CMK (cell line): Measurements from ENCODE around the gene AGAP1.

ENCODE experiments used
- DNase-seq: peaks from one replicate; pipeline ENCODE4 v3.0.0-alpha.2; 2010; ENCODE audit warnings: low read depth

Gene AGAP1

DNA sequence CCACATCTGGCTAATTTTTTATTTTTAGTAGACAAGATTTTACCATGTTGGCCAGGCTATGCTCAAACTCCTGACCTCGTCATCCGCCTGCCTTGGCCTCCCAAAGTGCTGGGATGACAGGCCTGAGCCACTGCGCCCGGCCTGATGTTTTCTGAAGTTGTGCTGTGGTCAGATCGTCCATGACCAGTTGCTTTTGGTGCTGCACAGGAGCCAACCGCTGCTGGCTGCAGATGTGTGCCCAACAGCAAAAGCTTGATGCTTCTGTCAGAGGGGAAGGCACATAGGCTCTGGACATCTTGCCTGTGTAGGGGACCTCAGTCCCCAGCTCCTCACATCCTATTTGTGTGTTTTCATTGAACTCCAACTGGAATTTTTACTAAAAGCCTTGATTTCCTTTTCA, 218.3 kb downstream of the AGAP1 start:
- DNase-seq, result no peak

DNA sequence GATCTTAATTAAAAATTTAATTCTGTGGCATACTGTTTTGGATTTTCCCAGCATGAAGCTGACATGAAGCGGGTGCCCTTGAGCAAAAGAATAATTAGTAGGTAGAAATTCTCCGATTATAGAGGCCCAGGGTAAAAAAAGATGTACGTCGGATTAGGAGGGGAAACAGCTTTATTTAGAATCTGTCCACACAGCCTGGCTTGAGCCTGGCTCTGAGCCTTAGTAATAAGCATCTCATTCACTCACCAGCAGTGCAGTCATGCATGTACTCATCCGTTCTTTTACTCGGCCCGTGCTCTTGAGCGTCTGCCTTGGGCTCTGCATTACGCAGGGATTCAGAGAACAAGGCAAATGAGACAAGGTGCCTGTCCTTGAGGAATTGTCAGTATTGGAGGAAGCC, 219.3 kb downstream of the AGAP1 start:
- no peak for DNase-seq

GRCh38 chr2:235715601-235716000, 221.8 kb downstream of the AGAP1 start:
- DNase-seq, result no peak

DNA sequence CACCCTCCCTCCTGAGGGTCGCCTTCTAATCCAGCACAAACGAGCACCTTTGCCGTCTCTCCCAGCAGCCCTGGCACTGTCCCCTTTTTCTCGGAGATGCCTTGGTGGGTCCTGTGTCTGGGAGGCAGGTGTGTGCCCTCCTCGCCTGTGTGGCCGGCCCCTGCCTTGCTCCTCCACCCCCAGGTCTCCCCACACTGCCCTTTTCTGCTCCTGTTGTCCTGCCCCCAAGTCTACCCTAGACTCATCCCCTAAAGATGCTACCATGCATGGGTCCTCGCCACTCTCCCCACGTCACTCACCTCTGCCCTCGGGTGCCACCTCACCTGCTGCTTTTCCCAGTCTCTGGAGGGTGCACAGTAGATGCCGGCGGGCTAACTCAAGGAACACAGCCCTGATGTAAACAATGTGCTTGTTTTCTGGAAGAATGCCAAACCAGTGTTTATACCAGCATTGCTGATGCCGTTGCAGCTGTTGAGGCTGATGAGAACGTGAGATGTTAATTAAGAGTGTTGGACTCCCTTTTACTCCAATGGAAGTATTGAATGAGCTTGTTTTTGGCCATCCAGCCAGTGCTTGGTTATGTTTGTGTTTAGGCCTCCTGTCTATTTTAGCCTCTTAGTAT, 223.1 kb downstream of the AGAP1 start:
- DNase-seq, result no peak

DNA sequence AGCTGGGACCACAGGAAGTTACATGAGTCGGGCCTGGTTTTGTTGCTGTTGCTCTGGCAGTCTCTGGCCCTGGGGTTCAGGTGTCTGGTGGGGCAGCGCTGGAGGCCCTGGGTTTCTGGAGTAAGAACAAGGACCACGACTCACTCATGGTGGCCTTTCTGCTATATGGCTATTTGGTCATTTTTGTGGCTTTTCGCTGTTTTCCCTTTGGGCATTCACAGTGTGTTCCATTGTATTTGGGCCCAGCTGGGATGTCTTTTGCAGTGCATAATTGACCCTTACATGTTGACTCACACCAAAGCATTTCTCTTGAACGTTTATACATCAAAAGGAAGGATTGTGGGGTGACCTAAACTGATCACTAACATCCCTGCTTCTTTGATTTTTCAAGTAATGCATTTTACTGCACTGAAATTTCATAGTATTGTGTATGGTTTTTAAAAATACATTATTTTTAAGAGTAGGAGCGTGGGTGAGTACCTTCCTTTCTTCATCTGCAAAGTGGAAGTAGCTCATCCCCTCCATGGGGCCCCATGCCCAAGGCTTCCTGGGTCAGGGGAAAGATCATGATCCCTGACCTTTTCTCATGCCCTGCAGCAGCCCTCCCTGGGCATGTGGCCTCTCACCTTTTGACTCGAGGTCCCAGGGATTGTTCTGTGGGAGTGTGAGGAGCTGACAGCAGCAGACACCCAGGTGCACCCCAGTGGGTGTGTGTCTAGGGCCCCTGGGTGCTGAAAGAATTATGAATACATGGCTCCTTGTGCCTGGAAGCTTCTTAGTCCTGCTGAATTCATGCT, 225.5 kb downstream of the AGAP1 start:
- no peak for DNase-seq

- DNase-seq, result no peak
Observed at GRCh38 chr2:235721625-235722024, 227.8 kb downstream of the AGAP1 start.

DNA sequence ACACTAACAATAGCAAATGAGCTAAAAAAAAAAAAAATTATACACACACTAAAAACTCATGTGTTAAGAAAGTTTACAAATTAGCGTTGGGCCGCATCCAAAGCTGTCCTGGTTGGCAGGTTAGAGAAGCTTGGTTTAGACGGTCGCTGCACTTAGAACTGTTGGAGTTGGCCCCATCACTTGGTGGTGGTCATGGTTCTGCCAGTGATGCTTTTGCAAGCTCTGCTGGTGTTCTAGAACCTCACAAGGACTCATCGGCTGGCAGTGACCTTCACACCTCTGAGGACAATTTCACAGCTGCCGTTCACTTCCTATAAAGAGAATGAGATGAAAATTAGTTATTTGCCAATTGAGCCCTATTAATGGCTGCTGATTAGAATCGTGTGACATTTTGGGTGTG, 229.0 kb downstream of the AGAP1 start:
- no peak for DNase-seq

DNA sequence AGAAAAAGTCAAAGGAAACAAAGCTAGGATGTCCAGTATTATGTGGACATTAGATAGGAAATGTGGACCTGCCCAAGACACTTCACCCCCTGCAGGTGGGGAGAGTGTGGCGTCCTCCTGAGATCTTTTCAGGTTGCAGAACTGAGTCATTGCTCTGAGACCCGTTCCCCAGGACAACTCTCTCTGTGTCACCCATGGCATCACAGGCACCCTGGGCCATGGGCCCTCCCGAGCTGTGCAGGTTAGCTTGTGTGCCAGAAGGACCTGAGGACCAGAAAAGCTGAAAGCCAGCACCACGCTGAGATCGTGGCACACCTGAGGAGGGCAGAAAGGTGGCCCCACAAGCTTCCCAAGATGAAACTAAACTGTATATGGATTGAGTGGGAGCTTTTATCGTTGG, 229.5 kb downstream of the AGAP1 start:
- no peak for DNase-seq

DNA sequence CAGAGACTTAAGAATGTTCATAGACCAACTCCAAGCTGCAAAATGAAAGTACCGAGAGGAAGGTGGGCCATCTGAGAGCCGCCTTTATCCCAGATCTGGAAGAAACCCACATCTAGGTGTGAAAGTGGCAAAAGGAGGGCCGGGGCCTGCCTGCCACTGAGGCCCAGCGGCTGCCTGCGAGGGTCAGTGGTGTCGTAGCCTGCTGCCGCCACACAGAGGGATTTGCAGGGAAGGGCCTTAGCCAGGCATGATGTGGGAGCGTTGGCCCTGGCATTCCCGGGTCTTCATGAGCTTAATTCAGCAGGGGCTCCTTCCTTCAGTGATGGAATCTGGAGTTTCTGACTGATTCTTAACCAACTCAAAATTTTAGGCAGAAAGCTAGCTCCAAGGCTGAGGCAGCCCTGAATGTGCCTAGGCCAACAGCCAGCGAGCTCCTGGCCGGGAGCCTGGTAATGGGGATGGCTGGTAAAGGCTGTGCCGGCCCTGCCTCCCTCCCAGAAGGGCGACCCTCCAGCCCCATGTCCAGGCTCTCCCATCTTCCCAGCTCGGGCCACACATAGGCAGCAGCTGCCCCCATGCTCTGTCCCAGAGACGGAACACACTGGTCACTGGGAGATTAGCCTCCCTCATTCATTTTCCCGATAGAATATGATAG, 230.1 kb downstream of the AGAP1 start:
- DNase-seq, result no peak

GRCh38 chr2:235725016-235725489, 231.2 kb downstream of the AGAP1 start:
- no peak for DNase-seq

DNA sequence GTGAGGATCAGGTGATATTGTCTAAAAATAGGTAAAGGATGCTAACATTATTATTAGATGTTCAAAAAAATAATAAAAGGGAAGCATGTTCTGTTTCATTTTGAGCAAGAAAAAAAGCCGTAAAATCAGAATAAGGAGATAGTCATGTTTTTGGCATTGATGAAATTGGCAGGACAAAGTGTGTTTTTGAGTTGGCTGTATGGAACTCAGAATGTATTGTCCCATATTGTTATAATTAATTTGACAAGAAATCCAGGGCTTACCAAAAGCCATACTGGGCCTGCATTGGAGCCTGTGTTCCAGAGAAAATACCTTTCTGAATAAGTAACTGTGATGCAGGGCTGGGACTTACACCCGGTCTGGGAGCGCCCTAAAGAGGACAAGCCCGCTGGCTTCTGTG, 232.0 kb downstream of the AGAP1 start:
- DNase-seq, result no peak

DNA sequence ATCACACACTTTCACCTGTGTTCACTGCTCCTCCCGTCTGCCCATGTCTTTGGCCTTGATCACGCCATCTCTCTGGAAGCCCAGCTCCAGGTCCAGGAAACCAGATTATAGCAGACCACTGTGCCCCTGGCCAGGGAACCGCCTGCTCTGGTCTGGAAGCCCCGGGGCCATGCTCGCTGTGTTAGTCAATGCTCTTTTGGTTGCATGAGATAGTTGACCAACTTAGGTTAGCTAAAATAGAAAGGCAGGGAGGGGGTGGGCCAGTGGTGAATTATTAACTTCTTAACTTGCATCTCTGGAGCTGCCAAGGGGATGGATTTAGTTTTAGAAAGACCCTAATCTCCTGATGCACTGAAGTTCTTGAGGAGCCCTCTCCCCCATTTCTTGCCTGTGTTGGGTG, 232.7 kb downstream of the AGAP1 start:
- DNase-seq, result no peak

- no peak for DNase-seq
Observed at GRCh38 chr2:235727174-235727573, 233.3 kb downstream of the AGAP1 start.

DNA sequence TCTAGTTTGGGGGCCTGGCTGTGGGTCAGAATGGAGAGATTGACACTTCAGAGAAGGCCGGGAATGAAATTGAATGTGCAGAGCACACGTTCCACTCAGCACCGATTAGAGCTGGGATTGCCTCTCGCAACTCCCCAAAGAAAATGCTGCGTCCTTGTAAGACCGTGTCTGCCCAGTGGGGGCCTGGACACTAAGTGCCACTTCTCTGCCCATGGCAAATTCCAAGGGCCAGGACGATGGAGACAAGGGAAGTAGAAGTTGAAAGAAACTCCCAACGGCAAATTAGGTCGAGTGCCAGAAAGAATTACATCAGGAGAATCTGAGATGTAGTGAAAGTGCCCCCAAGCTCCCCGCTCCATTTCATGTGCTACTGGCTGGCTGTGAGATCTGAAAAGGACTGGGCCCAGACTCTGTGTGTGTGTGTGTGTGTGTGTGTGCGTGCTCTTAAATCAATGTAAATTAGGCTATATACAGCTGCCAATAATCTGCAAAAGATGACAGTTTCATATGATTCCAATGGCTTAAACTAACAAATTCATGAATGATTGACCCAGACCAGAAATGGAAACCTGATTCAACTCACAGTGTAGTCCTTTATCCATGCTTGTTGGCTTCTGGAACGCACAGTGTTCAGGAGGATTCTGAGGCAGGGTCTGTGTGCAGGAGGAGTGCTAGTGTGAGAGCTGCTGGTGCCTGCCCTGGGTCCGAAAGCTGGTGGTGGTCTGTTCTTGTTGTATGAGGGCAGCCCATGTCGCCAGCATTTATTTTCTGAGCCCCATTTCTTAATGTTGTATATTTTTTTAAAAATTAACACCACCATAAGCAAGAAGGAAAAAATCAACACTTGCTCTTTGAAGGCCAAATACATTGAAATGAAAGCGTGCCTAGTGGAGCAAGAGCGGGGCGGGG, 234.3 kb downstream of the AGAP1 start:
- no peak for DNase-seq

- DNase-seq, result no peak
Observed at GRCh38 chr2:235728800-235729556, 235.1 kb downstream of the AGAP1 start.

GRCh38 chr2:235729557-235729947, 235.7 kb downstream of the AGAP1 start:
- DNase-seq, result no peak

DNA sequence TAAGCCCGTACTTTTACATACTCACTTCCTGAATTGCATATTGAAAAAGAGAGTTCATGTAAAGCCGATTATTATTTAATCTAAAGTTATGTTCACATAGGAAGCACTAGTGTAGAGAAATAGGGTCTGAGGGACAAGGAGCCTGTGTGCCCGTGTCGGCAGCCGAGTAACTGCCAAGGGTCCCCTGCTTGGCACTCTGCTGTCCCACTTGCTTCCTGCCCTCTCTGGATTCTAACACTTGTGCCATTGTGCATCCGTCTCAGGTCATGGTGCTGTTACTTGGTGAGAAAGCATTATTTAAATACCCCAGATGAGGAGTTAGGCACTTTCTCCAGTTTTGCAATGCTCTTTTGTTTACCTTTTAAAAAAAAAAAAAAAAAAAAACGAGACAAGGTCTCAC, 236.3 kb downstream of the AGAP1 start:
- no peak for DNase-seq

GRCh38 chr2:235733761-235734160, 239.9 kb downstream of the AGAP1 start:
- no peak for DNase-seq

GRCh38 chr2:235734168-235734567, 240.3 kb downstream of the AGAP1 start:
- DNase-seq, result no peak

GRCh38 chr2:235734688-235735231, 240.9 kb downstream of the AGAP1 start:
- no peak for DNase-seq

- DNase-seq, result no peak
Observed at GRCh38 chr2:235737396-235737795, 243.6 kb downstream of the AGAP1 start.
